OCI-LY7 (cell line): ENCODE results near the gene GLIPR1. TPM values are rescaled to one million over a fixed set of nuclear protein-coding genes. Genes with fewer than 3 reads are reported as not detected.

Source experiments
- BruUV-seq: library from RNA; stranded (reverse); fragments of 400-500 nt; replicated peaks from 2 replicates; lab custom pipeline; 2021; lab: Mats Ljungman, UMichigan
- CTCF ChIA-PET: fragments of 300-600 bp; sonication (Branson Sonifier 250); formaldehyde crosslinking; loops from one replicate; lab custom pipeline; 2022; ENCODE audit warnings: antibody characterized with exemption; ENCODE audit not compliant: unreplicated experiment; lab: Charles Lee
- POLR2A ChIA-PET: fragments of 300-600 bp; sonication (Branson Sonifier 250); formaldehyde crosslinking; loops from one replicate; lab custom pipeline; 2022; ENCODE audit warnings: antibody characterized with exemption; lab: Charles Lee
- DNase-seq: peaks from one replicate; pipeline ENCODE4 v3.0.0-alpha.2; 2015; ENCODE audit warnings: low spot score
- H2AFZ ChIP-seq: fragments of 200-600 bp; sonication (generic), shearing (Covaris generic); 2 replicates; pipeline ENCODE4 v1.6.1; 2014; ENCODE audit warnings: mild to moderate bottlenecking, antibody characterized with exemption, low read length, moderate library complexity
- H3K27ac ChIP-seq: fragments of 200-600 bp; sonication (generic); 2 replicates; pipeline ENCODE4 v1.5.1; 2014; ENCODE audit warnings: mixed run types, low read depth, mild to moderate bottlenecking, moderate library complexity, low read length, inconsistent platforms; ENCODE audit not compliant: poor library complexity, severe bottlenecking
- H3K36me3 ChIP-seq: fragments of 200-600 bp; sonication (generic); 2 replicates; pipeline ENCODE4 v1.6.1; 2014; ENCODE audit warnings: mild to moderate bottlenecking, antibody characterized with exemption, low read length, moderate library complexity, mixed read lengths; ENCODE audit not compliant: insufficient read depth
- H3K4me1 ChIP-seq: fragments of 200-600 bp; sonication (generic); 2 replicates; pipeline ENCODE4 v1.5.1; 2014; ENCODE audit warnings: mild to moderate bottlenecking, low read length; ENCODE audit not compliant: insufficient read depth, poor library complexity, severe bottlenecking
- H3K4me2 ChIP-seq: fragments of 200-600 bp; sonication (generic); 2 replicates; pipeline ENCODE4 v1.6.1; 2014; ENCODE audit warnings: mild to moderate bottlenecking, low read length
- H3K4me3 ChIP-seq: fragments of 200-600 bp; sonication (generic); 2 replicates; pipeline ENCODE4 v1.5.1; 2014; ENCODE audit warnings: mild to moderate bottlenecking, low read depth, low read length; ENCODE audit not compliant: poor library complexity, severe bottlenecking
- H3K79me2 ChIP-seq: fragments of 200-600 bp; sonication (generic); 2 replicates; pipeline ENCODE4 v1.6.1; 2016; ENCODE audit warnings: low read depth, mild to moderate bottlenecking, low read length, moderate library complexity, mixed read lengths; ENCODE audit not compliant: insufficient read depth
- H3K9me2 ChIP-seq: fragments of 200-600 bp; sonication (generic); 2 replicates; pipeline ENCODE4 v1.6.1; 2016; ENCODE audit warnings: mild to moderate bottlenecking, low read length, mixed read lengths; ENCODE audit not compliant: insufficient read depth
- H3K9me3 ChIP-seq: fragments of 200-600 bp; sonication (generic); 2 replicates; pipeline ENCODE4 v1.6.1; 2014; ENCODE audit warnings: mild to moderate bottlenecking, mixed run types, low read length, mixed read lengths
- H4K20me1 ChIP-seq: fragments of 200-600 bp; sonication (generic); 2 replicates; pipeline ENCODE4 v1.6.1; 2014; ENCODE audit warnings: mild to moderate bottlenecking, antibody characterized with exemption, low read length, moderate library complexity, mixed read lengths; ENCODE audit not compliant: insufficient read depth
- EZH2phosphoT487 ChIP-seq: fragments of 200-600 bp; sonication (generic); IDR thresholded peaks from 2 replicates; pipeline ENCODE4 v1.6.1; 2018; ENCODE audit warnings: low read depth, borderline replicate concordance, mild to moderate bottlenecking, mixed run types, antibody characterized with exemption, low read length, moderate library complexity, mixed read lengths
- intact Hi-C: fragments of 100-400 bp; cut with micrococcal nuclease; formaldehyde crosslinking; loops from one replicate; pipeline ENCODE4 v1.10.0; 2022; ENCODE audit not compliant: unreplicated experiment
- total RNA-seq, 2 experiments: library from RNA; depleted of rRNA in 1 of 2; stranded (reverse); fragments of >200 nt in 1 of 2; shearing (Covaris generic) in 1 of 2; gene quantifications; 2 replicates each; pipeline ENCODE4 v1.2.3, GENCODE V29; 2014 to 2022
- TF ChIP-seq, protein P1 (sequence below): fragments of 200-600 bp; sonication (generic); conservative IDR thresholded peaks from 2 replicates; pipeline ENCODE4 v1.5.1; 2014; ENCODE audit warnings: mild to moderate bottlenecking, antibody characterized with exemption, low read length, moderate library complexity, mixed read lengths

GLIPR1 gene
- total RNA-seq, 2 experiments from 2014 or later, result 2.8 to 3.3 TPM

DNA sequence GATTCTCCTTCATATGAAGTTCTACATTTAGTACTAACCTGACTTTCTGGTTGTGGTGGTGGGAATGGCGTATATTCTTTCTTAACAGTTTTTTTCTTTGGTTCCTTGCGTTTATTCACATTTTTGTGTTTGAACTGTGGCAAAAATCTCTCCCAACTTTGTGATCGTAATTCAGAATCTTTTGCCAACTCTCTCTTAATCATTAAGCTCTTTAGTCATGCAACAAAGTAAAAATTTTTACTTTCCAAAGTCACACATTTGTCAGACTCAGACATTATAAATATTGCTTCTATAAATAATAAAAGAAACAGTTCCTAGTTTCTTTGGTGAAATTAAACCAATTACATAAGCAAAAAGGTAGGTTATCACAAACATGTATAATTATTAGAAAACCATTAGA lies 23.3 kb downstream of the GLIPR1 start:
- DNase-seq, result no peak
- Histone ChIP-seq H3K9me2 (no peaks in the 10 kb centered on the region), H2AFZ (no peak overlapping the region), H4K20me1 (0 out of 2 replicates have a peak, but pooled peaks cover 3% of the 10 kb centered on the region), H3K9me3 (no peaks in the 10 kb centered on the region), H3K4me3 (no peak overlapping the region), H3K4me1 (peaks cover 1% of the 10 kb centered on the region), H3K4me2 (no peak overlapping the region), H3K79me2 (peaks cover 16% of the 10 kb centered on the region), H3K27ac (no peak overlapping the region), H3K36me3 (peaks cover 93% of the 10 kb centered on the region)
- no peak for TF ChIP-seq EZH2phosphoT487
- TF ChIP-seq, protein P1, sequence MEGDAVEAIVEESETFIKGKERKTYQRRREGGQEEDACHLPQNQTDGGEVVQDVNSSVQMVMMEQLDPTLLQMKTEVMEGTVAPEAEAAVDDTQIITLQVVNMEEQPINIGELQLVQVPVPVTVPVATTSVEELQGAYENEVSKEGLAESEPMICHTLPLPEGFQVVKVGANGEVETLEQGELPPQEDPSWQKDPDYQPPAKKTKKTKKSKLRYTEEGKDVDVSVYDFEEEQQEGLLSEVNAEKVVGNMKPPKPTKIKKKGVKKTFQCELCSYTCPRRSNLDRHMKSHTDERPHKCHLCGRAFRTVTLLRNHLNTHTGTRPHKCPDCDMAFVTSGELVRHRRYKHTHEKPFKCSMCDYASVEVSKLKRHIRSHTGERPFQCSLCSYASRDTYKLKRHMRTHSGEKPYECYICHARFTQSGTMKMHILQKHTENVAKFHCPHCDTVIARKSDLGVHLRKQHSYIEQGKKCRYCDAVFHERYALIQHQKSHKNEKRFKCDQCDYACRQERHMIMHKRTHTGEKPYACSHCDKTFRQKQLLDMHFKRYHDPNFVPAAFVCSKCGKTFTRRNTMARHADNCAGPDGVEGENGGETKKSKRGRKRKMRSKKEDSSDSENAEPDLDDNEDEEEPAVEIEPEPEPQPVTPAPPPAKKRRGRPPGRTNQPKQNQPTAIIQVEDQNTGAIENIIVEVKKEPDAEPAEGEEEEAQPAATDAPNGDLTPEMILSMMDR, result no peak
- no TSS peak for BruUV-seq
- ChIA-PET POLR2A (no interaction called here), CTCF (no interaction called here)
- intact Hi-C loops, result no loop called here

DNA sequence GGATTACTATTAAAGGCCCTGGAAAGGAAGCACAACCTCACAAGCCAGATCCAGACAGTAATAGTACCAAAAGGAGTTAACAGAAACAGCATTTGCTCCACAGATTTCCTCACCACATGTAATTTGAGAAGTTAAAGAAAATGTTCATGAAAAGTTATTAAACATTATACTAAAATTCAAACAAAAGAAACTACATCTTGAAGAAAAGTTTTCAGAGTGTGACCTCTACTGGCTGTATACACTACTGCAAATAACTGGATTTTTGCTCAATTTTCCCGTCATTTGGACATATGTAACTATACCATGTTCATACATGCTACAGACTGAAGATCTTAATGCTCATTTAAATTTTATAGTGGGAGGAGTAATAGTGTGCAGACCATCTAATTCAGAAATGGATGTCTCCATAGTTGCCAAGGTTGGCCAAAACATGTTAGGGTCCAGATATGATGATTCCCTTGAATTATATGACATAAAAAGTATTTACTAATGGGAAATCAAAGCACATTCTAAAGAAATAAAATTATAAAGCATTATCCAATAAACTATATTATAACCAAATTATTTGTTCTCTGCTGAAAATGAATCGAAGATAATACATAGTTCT lies 25.3 kb downstream of the GLIPR1 start:
- peaks cover 76% of the 10 kb centered on the region for H3K36me3 ChIP-seq
- no peak overlapping the region for H3K27ac ChIP-seq
- H3K9me3 ChIP-seq, result no peaks in the 10 kb centered on the region
- H3K4me3 ChIP-seq, result no peak overlapping the region
- DNase-seq, result peak; percentile 51
- no TSS peak for BruUV-seq
- POLR2A ChIA-PET, result interaction anchor here (0.9 to 1.5 kb wide), 2 partner anchors 20 to 26 kb away, joined by 3 to 4 read pairs; no protein-coding TSS in a partner anchor
- peaks cover 15% of the 10 kb centered on the region for H3K4me1 ChIP-seq
- CTCF ChIA-PET, result no interaction called here
- H3K4me2 ChIP-seq, result no peak overlapping the region
- intact Hi-C loops, result loop anchor here (5.0 kb wide), 1 partner anchor 174 kb away; the partner anchor contains the start of genes CAPS2 and GLIPR1L1
- no peak overlapping the region for H2AFZ ChIP-seq
- no peaks in the 10 kb centered on the region for H3K9me2 ChIP-seq
- TF ChIP-seq, protein P1, result peak; percentile 91
- TF ChIP-seq EZH2phosphoT487, result no peak
- peaks cover 36% of the 10 kb centered on the region for H3K79me2 ChIP-seq
- 0 out of 2 replicates have a peak, but pooled peaks cover 3% of the 10 kb centered on the region for H4K20me1 ChIP-seq

DNA sequence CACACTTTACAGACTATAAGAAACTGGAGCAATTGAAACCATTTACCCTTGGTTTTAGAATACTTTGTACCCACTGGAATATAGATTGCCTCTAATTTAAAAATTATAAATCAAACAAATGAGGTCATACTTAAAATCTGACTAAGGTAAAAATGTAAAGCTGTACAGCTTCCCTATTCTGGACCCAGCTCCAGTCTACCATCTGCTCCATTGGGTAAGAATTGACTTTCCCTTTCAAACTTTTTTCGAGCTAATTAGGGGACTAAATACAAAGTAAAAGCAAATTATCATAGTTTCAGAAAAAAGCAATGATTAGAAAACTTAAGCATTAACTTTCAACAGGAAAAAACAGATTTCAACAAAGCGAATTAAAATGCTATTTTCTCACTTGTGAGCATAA lies 26.5 kb downstream of the GLIPR1 start:
- no TSS peak for BruUV-seq
- no peak for DNase-seq
- POLR2A ChIA-PET, result interaction anchor here (0.7 to 1.9 kb wide), 7 partner anchors 9 to 421 kb away, joined by 3 to 10 read pairs (median 3); partner anchors contain the start of gene GLIPR1
- Histone ChIP-seq H3K4me3 (no peak overlapping the region), H3K36me3 (peaks cover 63% of the 10 kb centered on the region), H3K9me2 (no peaks in the 10 kb centered on the region), H4K20me1 (0 out of 2 replicates have a peak, but pooled peaks cover 3% of the 10 kb centered on the region), H3K4me1 (peaks cover 21% of the 10 kb centered on the region), H3K79me2 (peaks cover 42% of the 10 kb centered on the region), H3K27ac (no peak overlapping the region), H3K9me3 (peaks cover 4% of the 10 kb centered on the region; the same call in 1 of the 2 replicates), H2AFZ (no peak overlapping the region), H3K4me2 (no peak overlapping the region)
- no peak for TF ChIP-seq EZH2phosphoT487
- TF ChIP-seq, protein P1, result no peak
- CTCF ChIA-PET, result interaction anchor here (1.5 kb wide), 1 partner anchor 36 kb away, joined by 3 read pairs; no protein-coding TSS in a partner anchor
- intact Hi-C loops, result loop anchor here (5.0 kb wide), 1 partner anchor 175 kb away; the partner anchor contains the start of genes CAPS2 and GLIPR1L1
